CD4-positive, alpha-beta T cell treated with Interleukin-6 at 100 ng/mL for 8 hours (primary cell): ENCODE measurements around the gene SFI1.
A peak's percentile ranks its signal among the peaks of the same experiment; 100 is the strongest.
"Not testable (repeated sequence)": the region's sequence is repeated elsewhere in the genome, so short reads cannot be mapped to it uniquely, and the experiment has no call there.

Source experiments
- DNase-seq: peaks from one replicate; pipeline ENCODE4 v3.0.0-alpha.2; 2020; ENCODE audit warnings: mixed read lengths, low spot score

Gene SFI1

DNA sequence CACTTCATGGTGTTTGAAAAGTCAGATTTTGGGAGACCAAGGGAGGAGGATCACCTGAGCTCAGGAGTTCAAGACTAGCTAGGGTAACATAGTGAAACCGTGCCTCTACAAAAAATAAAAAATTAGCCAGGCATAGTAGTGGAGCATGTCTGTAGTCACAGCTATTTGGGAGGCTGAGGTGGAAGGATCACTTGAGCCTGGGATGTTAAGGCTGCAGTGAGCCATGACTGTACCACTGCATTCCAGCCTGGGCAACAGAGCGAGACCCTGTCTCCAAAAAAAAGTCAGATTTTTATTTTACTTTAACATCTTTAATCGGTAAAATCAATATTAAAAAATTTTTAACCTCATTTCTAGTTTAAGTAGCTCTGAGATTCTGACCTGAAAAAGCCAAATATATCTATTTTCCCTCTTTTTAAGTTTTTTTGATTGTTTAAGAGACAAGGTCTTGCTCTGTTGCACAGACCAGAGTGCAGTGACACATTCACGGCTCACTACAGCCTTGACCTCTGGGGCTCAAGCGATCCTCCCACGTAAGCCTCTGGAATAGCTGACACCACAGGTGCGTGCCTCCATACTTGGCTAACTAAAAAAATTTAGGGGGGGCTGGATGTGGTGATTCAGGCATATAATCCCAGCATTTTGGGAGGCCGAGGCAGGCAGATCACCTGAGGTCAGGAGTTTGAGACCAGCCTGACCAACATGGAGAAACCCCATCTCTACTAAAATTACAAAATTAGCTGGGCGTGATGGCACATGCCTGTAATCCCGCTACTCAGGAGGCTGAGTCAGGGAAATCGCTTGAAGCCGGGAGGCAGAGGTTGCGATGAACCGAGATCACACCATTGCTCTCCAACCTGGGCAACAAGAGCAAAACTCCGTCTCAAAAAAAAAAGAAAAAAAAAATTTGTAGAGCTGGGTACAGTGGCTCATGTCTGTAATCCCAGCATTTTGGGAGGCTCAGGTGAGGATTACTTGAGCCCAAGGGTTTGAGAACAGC is 48.4 kb downstream of the SFI1 start:
- DNase-seq = no peak

DNA sequence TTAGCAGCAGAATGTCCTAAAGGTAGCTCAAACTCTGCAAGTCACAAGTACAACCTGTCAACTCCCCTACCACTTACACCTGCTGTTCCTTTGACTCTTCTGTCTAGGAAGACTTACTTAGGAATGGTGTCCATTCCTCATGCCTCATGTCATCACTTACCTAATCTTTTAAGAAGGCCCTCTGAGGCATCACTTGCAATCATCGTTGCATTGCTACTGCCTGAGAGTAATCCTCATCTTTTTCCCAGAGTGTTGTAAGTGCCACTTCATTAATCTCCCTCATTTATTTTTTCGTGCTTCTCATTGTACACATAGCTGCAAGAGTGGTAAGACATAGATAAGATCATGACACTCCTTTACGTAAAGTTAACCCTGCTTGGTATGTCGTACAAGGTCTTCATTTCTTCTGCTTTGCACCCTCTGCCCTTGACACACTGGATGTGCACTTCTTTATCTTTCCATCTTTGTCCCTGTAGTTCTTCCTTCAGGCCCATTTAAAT is 54.6 kb downstream of the SFI1 start:
- DNase-seq = no peak

GRCh38 chr22:31556627-31557203 is 60.4 kb downstream of the SFI1 start:
- peak; percentile 12 for DNase-seq

GRCh38 chr22:31558546-31558945 is 62.2 kb downstream of the SFI1 start:
- not testable (repeated sequence) for DNase-seq

- DNase-seq = peak; percentile 23
Measured at GRCh38 chr22:31561238-31561887, 65.0 kb downstream of the SFI1 start.

GRCh38 chr22:31561970-31562369 is 65.6 kb downstream of the SFI1 start:
- no peak for DNase-seq

- DNase-seq = no peak
Measured at GRCh38 chr22:31566484-31566883, 70.1 kb downstream of the SFI1 start.

- no peak for DNase-seq
Measured at GRCh38 chr22:31567196-31567595, 70.9 kb downstream of the SFI1 start.

DNA sequence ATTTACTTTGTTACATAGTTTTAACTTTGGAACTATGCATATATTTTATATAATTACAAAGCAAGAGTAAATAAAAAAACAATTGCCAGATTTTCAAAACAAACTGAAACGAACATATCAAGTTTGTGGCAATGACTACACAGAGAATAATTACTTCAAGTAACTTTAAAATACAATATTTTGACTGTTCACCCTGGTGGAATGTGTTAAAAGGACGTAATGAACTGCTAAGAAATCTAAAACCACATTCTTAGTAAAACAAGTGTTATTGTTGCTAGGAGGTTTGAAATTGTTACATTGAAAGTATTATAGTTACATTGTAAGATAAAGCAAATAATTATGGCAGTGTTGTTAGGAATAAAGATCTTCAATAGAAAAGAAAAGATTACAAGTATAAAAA is 71.4 kb downstream of the SFI1 start:
- DNase-seq = no peak

GRCh38 chr22:31569126-31569525 is 72.8 kb downstream of the SFI1 start:
- no peak for DNase-seq

GRCh38 chr22:31572939-31573338 is 76.6 kb downstream of the SFI1 start:
- no peak for DNase-seq

DNA sequence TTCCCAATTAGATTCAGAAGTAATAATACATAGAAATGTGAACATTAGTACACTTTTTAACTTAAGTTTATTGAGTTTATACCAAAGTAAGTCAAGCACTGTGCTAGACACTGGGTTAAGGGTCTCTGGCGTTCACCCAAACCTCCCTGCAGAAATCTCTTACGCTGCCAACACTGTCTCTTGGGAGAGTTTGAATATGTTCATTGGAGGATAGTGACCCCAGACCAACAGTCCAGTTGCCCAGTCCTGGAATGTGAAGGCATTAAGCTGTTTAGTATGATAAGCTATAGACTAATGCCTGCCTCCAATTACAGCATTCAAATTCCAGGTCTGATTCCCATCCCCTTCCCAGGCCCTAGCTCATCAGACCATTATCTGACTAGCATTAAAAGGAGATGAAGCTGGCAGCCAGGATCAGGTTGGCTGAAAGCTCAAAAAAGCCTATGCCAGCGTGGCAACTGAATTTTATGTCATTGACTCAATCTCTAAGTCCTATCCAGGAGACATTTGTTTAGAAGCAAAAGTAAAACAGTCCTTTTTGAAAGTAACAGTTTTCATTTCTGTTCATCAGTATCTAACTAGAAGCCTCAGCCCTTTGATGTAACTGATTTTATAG is 77.8 kb downstream of the SFI1 start:
- no peak for DNase-seq

DNA sequence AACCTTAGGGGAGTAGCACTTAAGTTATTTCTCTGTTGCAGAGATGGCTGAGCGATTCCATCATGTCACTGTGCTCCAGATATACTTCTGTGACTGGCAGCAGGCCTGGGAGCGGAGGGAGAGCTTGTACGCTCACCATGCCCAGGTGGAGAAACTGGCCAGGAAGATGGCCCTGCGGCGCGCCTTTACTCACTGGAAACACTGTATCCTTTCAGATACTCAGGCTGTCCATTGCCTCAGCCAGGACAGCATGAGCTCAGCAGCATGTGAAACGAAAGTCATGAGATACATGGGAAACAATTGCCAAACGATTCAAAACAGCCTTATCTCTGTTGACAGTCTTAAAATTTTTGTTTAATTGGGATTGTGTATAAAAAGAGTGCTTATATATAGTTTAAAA is 78.9 kb downstream of the SFI1 start:
- DNase-seq = no peak

GRCh38 chr22:31577711-31578110 is 81.4 kb downstream of the SFI1 start:
- no peak for DNase-seq

DNA sequence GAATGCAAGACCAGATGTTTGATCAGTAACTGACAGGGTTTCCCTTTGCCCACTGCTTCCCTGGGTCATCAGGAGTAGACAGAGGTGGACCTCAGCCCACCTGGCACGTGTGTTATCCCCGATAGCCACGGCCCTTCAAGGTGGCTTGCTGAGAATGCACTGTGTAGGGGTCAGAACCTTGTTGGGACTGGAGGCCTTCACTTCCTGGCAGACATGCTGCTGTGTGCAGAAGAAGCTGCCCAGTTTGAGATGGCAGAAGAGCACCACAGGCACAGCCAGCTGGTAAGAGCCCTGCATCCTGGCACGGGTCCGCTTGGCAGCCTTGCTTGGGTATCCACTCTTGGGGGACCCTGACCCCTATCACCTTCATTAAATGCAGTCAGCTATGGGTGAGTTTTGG is 81.8 kb downstream of the SFI1 start:
- no peak for DNase-seq

DNA sequence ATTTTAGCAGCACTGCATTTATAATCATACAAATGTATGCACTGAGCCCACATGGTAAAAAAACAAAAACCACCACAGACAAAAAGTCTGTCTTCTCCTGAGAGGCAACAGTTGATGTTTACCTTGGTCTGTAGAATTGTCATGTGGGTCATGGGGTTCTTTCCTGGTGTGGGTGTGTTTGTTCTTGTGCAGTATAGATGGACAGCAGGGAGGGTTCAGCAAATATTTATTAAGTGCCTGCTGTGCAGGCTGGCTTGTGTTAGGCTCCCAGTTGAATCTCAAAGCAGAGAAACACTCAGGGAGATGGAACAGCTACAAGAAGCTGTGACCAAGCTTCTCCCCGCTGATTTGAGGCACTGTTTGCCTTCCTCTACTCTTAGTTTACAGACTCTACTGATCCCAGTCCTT is 83.5 kb downstream of the SFI1 start:
- no peak for DNase-seq

GRCh38 chr22:31583861-31584485 is 87.6 kb downstream of the SFI1 start:
- no peak for DNase-seq

- peak; percentile 10 for DNase-seq
Measured at GRCh38 chr22:31584804-31585160, 88.4 kb downstream of the SFI1 start.

DNA sequence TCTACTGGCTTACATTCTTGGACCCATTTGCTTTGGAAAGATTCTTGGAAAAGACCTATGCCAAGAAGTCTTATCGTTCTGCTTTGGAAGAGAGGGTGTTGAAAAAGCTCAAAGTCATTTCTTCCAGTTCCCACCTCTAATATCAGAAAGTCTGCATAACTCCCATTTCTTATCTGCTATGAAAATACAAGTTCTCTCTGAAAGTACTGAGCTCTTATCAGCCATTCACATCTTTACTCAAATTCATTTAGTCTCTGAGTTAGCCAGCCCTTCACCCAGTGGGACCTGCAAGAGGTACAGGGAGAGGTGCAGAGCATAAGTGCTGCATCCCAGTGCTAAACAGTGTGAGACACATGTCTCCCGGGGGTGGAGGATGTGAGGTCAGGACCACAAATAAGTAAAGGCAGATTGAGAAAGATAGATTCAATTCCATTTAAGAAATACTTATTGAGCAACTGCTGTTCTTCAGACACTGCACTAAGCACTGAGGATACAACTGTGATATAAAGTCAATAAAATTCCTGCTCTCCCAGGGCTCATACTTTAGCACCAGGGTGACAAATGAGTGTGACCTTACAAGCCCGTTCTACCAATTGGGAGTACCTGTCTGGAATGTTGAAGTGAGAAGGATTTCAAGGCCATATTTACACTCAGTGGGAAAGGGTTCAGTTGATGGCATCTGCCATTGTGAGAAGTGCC is 89.0 kb downstream of the SFI1 start:
- no peak for DNase-seq

DNA sequence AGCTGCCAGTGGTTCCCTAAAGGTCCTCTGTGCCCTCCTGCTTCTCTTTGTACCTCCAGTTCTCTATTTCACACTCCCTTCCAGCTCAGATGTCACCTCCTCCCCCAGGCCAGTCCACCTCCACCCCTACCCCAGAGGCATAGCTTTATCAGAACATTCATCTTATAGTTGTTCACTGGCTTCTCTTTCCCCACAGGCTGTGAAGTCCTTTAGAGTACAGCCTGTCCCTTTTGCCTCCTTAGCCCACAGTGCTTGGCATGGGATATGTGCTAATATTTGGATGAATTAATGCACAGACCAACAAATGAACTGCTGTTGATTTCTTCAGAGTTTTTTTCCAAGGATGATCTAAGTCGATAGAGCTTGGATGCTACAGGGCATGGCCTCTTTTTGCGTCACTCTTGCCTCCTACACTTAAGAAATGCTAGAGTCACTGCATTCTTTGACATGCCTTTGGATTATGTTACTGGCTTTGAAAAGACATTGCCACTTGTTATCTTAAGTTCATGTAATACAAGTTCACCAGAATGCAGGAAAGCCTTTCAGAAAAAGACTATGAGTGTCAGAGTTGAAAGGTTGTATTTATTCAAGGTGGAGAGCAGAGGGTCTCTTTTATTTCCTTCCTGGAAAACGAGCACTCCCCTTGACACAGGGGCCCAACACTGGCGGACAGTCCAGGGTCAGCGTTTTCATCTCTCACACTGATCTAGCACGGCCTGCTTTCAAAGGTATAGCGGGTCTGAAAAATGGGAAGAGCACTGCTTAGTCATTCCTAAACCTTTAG is 90.0 kb downstream of the SFI1 start:
- DNase-seq = no peak
